SU-DHL-6 (cell line): ENCODE results near the gene LPIN3.

ENCODE experiments used
- H2AFZ ChIP-seq: fragments of 200-600 bp; sonication (generic); 2 replicates; pipeline ENCODE4 v1.6.1; 2014; ENCODE audit warnings: low read depth, mild to moderate bottlenecking, moderate library complexity, mixed read lengths, antibody characterized with exemption, low read length; ENCODE audit not compliant: severe bottlenecking
- H3F3A ChIP-seq: fragments of 200-600 bp; shearing (Covaris generic); 2 replicates; pipeline ENCODE4 v1.6.0; 2016; ENCODE audit warnings: antibody characterized with exemption, mild to moderate bottlenecking; ENCODE audit not compliant: insufficient read depth
- H3K27ac ChIP-seq: fragments of 200-600 bp; sonication (generic); 2 replicates; pipeline ENCODE4 v1.5.1; 2016; ENCODE audit warnings: low read depth, mild to moderate bottlenecking, low read length, moderate library complexity, mixed read lengths
- H3K27me3 ChIP-seq: fragments of 200-600 bp; sonication (generic), shearing (Covaris generic); 2 replicates; pipeline ENCODE4 v1.6.0; 2014; ENCODE audit warnings: mild to moderate bottlenecking, low read length
- H3K36me3 ChIP-seq: fragments of 200-600 bp; sonication (generic); 2 replicates; pipeline ENCODE4 v1.6.1; 2014; ENCODE audit warnings: mild to moderate bottlenecking, low read length, mixed read lengths
- H3K4me2 ChIP-seq: fragments of 300-600, 200-600 bp; shearing (Covaris generic), sonication (generic); 2 replicates; pipeline ENCODE4 v1.6.0; 2014; ENCODE audit warnings: low read length, low read depth, mild to moderate bottlenecking; ENCODE audit not compliant: poor library complexity, severe bottlenecking
- H3K4me3 ChIP-seq: fragments of 200-600 bp; sonication (generic); 2 replicates; pipeline ENCODE4 v1.5.1; 2014; ENCODE audit warnings: antibody characterized with exemption, low read length, mild to moderate bottlenecking, mixed read lengths; ENCODE audit not compliant: insufficient read depth, poor library complexity, severe bottlenecking
- H3K79me2 ChIP-seq: fragments of 200-600 bp; sonication (generic); 2 replicates; pipeline ENCODE4 v1.6.1; 2014; ENCODE audit warnings: mild to moderate bottlenecking, low read length, moderate library complexity; ENCODE audit not compliant: insufficient read depth
- H3K9ac ChIP-seq: fragments of 200-600 bp; sonication (generic); 2 replicates; pipeline ENCODE4 v1.7.0; 2014; ENCODE audit warnings: mild to moderate bottlenecking, low read length
- H3K9me2 ChIP-seq: fragments of 200-600 bp; sonication (generic); replicated peaks from 2 replicates; pipeline ENCODE4 v1.6.1; 2014; ENCODE audit warnings: low read length; ENCODE audit not compliant: insufficient read depth
- H3K9me3 ChIP-seq: fragments of 200-600 bp; sonication (generic); 2 replicates; pipeline ENCODE4 v1.6.1; 2014; ENCODE audit warnings: low read length, mixed read lengths; ENCODE audit not compliant: insufficient read depth
- H4K20me1 ChIP-seq: fragments of 200-600 bp; sonication (generic); 2 replicates; pipeline ENCODE4 v1.6.1; 2014; ENCODE audit warnings: low read depth, mild to moderate bottlenecking, antibody characterized with exemption, low read length, moderate library complexity, mixed read lengths
- EZH2phosphoT487 ChIP-seq: fragments of 200-600 bp; sonication (generic), shearing (Covaris generic); conservative IDR thresholded peaks from 2 replicates; pipeline ENCODE4 v1.6.1; 2018; ENCODE audit warnings: mild to moderate bottlenecking, antibody characterized with exemption, low read length, moderate library complexity, mixed read lengths
- TF ChIP-seq, protein P1 (sequence below): fragments of 200-600 bp; sonication (generic); IDR thresholded peaks from one replicate; pipeline ENCODE4 v1.5.1; 2017; ENCODE audit warnings: antibody characterized with exemption, mild to moderate bottlenecking, low read length, moderate library complexity; ENCODE audit not compliant: insufficient read depth, poor library complexity, severe bottlenecking

The LPIN3 gene

DNA sequence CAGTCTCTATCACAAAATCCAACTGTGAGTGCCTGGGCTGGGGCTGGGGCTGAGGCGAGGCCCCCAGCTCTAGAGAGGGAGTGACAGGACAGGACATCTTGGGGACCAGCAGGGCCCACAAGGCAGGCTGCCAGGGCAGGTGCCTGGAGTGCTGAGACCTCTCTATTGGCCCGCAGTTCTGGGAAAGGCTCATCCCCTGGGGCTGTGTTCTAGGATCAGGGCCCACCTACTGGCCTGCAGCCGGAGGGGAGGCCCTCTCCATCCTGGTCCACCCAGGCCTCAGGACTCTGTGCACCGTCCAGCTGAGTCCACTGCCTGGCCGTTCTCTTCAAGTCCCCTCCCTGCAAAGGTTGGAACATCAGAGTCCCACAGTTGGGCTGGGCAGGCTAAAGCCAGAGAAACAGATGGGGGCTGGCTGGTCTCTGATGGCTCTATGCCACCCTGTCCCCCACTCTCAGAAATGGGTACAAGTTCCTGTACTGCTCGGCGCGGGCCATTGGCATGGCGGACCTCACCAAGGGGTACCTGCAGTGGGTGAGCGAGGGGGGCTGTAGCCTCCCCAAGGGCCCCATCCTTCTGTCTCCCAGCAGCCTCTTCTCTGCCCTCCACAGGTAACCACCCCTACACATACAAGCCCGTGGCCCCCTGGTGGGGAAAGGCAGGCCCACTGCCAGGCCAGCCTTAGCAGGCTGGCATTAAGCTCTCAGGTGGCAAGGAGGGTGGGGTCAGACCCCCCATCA lies 17.0 kb downstream of the LPIN3 start:
- H3K79me2 ChIP-seq, result no peaks in the 10 kb centered on the region
- H3F3A ChIP-seq, result no peaks in the 10 kb centered on the region
- H3K27ac ChIP-seq, result no peak overlapping the region

DNA sequence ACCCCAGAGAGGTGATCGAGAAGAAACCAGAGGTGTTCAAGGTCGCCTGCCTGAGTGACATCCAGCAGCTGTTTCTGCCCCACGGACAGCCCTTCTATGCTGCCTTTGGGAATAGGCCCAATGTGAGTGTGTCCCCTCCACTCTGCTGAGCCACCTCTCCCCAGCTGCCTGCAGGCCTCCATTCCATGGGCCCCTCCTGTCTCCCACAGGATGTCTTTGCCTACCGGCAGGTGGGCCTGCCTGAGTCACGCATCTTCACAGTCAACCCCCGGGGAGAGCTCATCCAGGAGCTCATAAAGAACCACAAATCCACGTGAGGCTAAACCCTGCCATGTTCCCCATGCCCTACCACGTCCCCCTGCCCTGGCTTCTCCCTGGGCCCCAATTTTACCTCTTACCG lies 17.6 kb downstream of the LPIN3 start:
- Histone ChIP-seq H4K20me1 (no peaks in the 10 kb centered on the region), H2AFZ (no peak overlapping the region), H3K9me2 (no peaks in the 10 kb centered on the region), H3K27me3 (no peaks in the 10 kb centered on the region), H3K27ac (no peak overlapping the region), H3K4me3 (no peak overlapping the region), H3K79me2 (no peaks in the 10 kb centered on the region), H3K4me2 (no peak overlapping the region), H3K36me3 (no peaks in the 10 kb centered on the region), H3F3A (no peaks in the 10 kb centered on the region), H3K9ac (no peak overlapping the region), H3K9me3 (no peaks in the 10 kb centered on the region)
- TF ChIP-seq, protein P1, sequence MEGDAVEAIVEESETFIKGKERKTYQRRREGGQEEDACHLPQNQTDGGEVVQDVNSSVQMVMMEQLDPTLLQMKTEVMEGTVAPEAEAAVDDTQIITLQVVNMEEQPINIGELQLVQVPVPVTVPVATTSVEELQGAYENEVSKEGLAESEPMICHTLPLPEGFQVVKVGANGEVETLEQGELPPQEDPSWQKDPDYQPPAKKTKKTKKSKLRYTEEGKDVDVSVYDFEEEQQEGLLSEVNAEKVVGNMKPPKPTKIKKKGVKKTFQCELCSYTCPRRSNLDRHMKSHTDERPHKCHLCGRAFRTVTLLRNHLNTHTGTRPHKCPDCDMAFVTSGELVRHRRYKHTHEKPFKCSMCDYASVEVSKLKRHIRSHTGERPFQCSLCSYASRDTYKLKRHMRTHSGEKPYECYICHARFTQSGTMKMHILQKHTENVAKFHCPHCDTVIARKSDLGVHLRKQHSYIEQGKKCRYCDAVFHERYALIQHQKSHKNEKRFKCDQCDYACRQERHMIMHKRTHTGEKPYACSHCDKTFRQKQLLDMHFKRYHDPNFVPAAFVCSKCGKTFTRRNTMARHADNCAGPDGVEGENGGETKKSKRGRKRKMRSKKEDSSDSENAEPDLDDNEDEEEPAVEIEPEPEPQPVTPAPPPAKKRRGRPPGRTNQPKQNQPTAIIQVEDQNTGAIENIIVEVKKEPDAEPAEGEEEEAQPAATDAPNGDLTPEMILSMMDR, result no peak
- TF ChIP-seq EZH2phosphoT487, result no peak

More for the DNA sequence above, 17.0 kb downstream of the LPIN3 start:
- H3K27me3 ChIP-seq, result no peaks in the 10 kb centered on the region
- H3K4me3 ChIP-seq, result no peak overlapping the region
- no peaks in the 10 kb centered on the region for H3K9me3 ChIP-seq
- H3K4me2 ChIP-seq, result no peak overlapping the region
- no peak overlapping the region for H2AFZ ChIP-seq
- H4K20me1 ChIP-seq, result no peaks in the 10 kb centered on the region
- H3K36me3 ChIP-seq, result no peaks in the 10 kb centered on the region
- no peaks in the 10 kb centered on the region for H3K9me2 ChIP-seq
- no peak overlapping the region for H3K9ac ChIP-seq
- no peak for TF ChIP-seq EZH2phosphoT487
- TF ChIP-seq, protein P1, result no peak

DNA sequence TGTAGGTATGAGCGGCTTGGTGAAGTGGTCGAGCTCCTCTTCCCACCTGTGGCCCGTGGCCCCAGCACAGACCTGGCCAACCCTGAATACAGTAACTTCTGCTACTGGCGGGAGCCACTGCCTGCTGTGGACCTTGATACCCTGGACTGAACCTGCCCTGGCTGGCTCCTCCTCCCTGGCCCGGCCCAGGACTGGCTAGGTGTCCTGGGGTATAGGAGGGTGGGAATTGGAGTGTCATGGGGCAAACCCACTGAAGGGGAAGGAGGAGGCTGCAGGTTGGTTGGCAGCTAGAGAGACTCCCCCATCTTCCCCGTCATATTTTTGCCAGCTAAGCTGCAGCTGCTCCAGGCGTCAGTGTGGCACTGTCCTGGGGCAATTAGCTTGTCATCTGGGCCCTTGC lies 18.1 kb downstream of the LPIN3 start:
- H3K79me2 ChIP-seq, result no peaks in the 10 kb centered on the region
- H3K9ac ChIP-seq, result no peak overlapping the region
- no peak overlapping the region for H2AFZ ChIP-seq
- H3F3A ChIP-seq, result no peaks in the 10 kb centered on the region
- no peak for TF ChIP-seq EZH2phosphoT487
- TF ChIP-seq, protein P1, result no peak
- no peaks in the 10 kb centered on the region for H4K20me1 ChIP-seq
- H3K4me3 ChIP-seq, result no peak overlapping the region
- H3K9me3 ChIP-seq, result no peaks in the 10 kb centered on the region
- no peaks in the 10 kb centered on the region for H3K36me3 ChIP-seq
- H3K4me2 ChIP-seq, result no peak overlapping the region
- no peaks in the 10 kb centered on the region for H3K9me2 ChIP-seq
- H3K27me3 ChIP-seq, result no peaks in the 10 kb centered on the region
- H3K27ac ChIP-seq, result no peak overlapping the region
